HG02759 (cell line): Measurements from ENCODE around the gene RASL10B.

Source experiments
- ATAC-seq: cut with Tn5 transposase; IDR thresholded peaks from one replicate; pipeline ENCODE4 v1.9.1; 2021; ENCODE audit warnings: mild to moderate bottlenecking, moderate library complexity; ENCODE audit not compliant: unreplicated experiment

The RASL10B gene

GRCh38 chr17:35791681-35792350 lies 60.4 kb downstream of the RASL10B start:
- no peak for ATAC-seq
